Renal cortex interstitium (tissue), 11 donors: ENCODE results near the gene OPCML. TPM values are rescaled to one million over a fixed set of nuclear protein-coding genes. Genes with fewer than 3 reads are reported as not detected.
"Not testable (repeated sequence)": the region's sequence is repeated elsewhere in the genome, so short reads cannot be mapped to it uniquely, and the experiment has no call there.

Experiments used
- DNase-seq, 11 donors: peaks; one replicate each; pipeline ENCODE4 v3.0.0-alpha.2; 2013; ENCODE audit warnings: low read depth in 9 of 11, low spot score in 4 of 11; ENCODE audit errors: extremely low read depth in 1 of 11
- polyA plus RNA-seq, 3 donors: library from polyadenylated mRNA; unstranded; fragments of 120-200 nt; gene quantifications; one replicate each; pipeline ENCODE4 v1.2.1, GENCODE V29; 2013; ENCODE audit not compliant: insufficient read length in 3 of 3

The OPCML gene
- polyA plus RNA-seq, 3 donors, result 13.2 to 15.8 (median 15.2) TPM

DNA sequence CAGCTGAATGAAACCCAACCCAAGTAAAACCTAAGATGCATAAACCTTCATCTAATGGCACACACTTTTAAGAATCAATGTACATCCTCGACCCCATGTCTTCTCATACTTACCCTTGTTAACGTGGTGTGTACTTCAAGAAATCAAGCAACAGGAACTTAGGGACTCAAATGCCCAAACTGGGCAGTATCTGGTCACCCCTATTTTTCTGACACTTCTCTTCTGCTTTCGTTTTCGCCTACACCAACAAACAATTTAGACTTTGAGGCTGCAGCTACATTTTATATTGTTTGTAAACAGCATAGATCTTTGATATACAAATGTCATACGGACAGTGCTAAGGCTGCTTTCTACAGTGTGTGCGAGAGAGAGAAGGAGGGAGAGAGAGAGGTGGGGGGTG, 1117.8 kb downstream of the OPCML start:
- no peak for DNase-seq

DNA sequence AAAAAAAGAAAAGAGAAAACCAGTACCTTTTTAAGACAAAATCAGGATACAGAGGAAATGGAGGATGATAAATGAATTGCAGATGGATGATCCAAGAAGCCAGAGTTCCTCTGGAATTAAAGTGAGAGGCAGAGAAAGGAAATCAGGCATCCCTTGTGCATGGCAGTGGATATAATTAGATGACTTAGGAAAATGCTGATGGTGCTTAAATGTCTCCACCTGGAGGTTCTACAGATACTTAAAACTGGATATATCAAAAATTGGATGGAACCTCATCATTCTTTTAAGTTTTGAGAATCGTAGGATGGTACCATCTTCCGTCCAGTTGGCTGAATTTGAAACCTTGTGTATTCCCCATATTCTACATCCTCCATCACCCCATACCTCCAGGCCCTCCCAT, 1121.9 kb downstream of the OPCML start:
- DNase-seq, result no peak

DNA sequence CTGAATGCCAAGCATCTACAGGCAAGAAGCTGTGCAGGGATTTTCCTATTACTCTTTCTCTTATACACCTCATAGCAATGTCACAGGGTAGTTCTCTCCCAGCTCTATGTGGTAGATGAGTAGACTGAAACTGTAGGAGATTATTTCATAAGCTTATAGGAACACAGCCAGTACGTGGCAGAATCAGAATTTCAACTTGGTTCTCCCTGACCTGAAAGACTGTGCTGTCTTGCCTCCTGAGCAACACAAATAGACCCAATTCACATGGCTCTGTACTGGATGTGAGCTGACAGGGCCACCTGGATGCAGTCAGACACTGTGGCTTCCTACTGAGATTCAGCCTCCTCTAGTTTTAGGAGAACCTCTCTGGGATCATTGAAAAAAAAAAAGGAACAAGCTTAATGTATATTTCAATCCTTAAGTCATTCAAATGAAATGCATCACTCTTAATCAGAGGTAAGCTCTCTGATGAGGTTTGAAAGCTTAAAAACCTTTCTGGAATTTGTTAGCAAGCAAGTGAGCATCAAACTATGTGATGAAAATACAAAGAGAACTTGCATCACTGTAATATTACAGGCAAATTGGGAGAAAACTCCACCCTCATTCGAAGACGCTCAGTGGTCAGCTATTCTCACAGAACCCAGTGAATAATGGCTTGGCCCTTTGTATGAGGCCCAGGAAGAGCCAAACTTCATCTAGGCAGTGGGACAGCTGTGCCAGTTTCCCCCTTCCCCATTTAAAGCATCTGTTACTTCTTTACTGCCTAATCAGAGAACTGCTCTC, 1122.5 kb downstream of the OPCML start:
- DNase-seq, result no peak

DNA sequence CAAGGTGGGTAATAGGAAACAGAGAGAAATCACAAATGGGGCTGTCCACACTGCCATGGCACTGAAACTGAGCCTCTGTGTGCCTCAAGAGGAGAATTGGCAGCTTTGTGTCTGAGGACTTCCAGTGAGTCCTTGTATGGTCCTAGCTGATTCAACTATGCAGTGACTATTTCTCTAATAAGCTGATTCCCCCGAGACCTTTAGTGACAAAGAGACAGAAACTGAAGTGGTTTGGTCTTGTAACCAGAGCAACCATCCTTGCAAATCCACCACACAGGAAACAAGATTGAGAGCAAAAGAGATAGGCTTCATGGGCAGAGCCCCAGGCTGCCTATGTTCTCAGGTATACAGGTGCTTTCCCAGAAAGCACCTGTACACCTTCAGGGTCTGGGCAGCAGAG, 1123.4 kb downstream of the OPCML start:
- DNase-seq, result no peak

DNA sequence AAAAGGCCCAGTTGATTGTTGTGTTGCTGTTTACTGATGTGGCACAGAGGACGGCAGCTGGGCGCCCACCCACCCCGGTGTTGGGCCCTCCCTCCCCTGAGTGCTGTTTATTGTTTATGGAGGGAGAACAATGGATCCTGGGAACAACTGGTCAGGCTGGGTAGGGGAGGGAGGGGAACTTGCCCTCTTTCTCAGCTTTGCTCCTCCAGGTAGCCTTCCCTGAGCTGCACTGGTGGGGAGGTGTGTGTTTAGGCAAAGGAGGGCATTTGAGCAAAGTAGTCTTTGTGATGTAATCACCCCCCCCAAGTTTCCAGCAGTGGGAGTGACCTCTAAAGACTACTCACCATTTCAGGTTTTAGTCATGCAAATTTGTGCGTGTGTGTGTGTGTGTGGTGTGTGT, 1126.6 kb downstream of the OPCML start:
- DNase-seq, result no peak

DNA sequence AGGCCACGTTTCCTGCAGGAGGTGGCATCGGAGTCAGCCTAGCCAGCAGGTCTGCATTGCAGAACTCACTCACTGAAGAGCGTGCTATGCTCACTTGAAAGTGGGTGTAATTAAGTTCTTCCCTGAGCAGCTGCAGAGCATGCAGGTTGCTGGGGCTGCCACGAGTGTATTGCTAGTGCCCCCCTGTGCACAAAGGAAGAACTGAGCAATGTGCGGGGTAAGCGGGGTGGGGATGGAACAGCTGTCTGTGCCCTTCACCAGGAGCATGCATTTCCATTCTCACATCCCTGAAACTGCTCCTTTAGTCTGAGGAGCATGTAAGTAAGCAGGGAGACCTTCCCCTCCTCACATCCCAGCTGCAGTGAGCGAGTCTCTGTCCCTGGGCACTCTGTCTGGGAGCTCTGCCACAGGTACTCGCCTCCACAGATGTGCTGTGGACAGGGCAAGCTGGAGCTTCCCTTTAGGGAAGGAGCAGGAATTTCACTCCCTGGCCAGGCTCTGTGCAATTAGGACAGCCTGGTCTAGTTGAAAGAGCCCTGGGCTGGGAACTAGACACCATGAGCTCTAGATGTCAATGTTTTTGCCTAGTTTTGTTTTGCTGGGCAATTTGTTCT, 1130.1 kb downstream of the OPCML start:
- peak in 10 of 11 donors; percentile 17 to 42 (median 27) for DNase-seq

DNA sequence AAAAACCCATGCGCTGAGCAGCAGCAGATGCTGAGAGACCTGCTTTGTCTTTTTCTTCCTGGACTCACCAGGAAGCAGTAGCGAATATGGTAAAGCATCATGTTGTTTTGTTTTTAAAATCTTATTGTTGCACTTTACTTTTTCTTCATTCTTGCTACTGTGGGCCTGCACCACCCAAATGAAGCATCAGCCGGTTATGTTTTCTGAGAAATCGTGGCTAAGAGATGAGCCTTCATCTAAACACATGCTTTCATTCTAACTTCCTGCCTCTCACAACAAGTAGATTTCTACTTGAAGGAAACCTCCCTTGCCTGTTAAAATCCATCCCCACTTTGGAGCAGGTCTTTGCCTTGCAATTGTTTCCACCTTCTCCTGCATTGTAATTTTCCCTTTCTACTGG, 1136.0 kb downstream of the OPCML start:
- no peak for DNase-seq

DNA sequence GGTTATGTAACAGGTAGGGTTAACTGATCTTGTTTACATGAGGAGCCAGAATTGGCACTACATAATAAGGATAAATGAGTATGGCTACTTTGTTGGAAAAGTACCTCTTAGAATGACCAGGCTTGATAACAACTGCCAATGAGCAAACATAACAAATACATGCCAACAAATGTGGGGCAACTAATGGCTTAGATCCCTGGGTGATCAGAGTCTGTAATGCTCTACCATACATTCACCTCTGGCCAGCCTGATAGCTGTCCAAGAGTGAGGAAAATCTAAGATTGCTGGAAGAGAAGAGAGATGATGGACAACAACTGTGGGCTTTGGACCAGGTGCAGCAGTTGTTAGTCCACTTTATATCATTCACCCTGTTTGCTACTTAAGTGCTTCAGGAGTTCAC, 1136.9 kb downstream of the OPCML start:
- no peak for DNase-seq

DNA sequence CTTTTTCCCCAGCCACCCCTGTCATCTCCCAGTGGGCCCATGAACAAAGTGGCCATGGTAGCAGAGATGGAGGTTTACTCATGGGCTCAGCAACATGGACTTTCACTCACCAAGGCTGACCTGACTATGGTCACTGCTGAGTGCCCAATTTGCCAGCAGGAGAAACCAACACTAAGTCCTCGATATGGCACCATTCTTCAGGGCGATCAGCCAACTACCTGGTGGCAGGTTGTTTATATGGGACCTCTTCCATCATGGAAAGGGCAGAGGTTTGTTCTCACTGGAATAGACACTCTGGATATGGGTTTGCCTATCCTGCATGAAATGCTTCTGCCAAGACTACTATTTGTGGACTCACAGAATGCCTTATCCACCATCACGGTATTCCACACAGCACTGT, 1152.8 kb downstream of the OPCML start:
- DNase-seq, result no peak

DNA sequence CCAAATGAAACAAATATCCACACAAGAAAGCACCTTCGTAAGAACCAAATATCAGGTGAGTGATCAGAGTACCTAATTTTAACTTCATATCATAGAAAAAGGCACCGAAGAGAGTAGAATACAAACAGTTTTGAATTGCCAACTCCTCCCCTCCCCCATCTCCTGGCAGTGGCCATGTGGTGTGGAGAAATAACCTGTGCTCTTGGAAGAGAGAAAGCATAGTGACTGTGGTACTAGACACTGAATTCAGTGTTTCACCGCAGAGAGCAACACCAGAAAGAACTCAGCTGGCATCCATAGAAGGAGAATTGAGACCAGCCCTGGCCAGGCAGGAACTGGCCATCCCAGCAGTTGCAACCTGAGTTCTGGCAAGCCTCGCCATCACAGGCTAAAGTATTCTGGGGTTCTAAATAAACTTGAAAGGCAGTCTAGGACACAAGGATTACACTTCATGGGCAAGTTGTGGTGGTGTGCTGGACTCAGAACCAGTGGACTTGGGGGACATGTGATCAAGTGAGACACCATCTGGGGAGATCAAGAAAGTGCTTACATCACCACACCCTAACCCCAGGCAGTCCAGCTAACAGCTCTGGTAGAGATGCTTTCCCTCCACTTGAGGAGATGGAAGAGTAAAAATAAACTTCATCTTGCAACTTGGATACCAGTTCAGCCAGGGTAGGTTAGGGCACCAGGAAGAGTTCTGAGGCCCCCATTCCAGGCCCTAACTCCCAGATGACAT, 1158.7 kb downstream of the OPCML start:
- DNase-seq, result no peak

DNA sequence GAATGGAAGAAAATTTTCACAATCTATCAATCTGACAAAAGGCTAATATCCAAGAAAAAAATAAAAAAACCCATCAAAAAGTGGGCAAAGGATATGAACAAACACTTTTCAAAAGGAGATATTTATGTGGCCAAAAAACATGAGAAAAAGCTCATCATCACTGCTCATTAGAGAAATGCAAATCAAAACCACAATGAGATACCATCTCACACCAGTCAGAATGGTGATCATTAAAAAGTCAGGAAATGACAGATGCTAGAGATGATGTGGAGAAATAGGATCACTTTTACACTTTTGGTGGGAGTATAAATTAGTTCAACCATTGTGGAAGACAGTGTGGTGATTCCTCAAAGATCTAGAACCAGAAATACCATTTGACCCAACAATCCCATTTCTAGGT, 1162.2 kb downstream of the OPCML start:
- not testable (repeated sequence) for DNase-seq

DNA sequence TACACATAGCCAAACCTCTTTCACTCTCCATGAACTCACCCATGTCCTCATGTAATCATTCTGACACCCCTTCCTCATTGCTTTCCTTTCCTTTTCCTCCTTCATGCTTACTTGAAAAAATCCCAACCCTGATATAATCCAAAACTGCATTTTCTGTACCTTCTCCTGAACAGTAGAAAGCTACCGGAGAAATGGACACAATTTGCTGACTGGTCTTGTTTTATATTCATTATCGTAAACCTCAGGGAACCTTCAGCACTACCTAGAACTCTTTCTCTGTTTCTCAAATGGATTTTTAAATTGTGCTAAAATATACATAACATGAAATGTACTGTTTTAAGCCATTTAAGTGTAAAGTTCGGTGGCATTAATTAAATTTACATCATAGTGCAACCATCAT, 1165.0 kb downstream of the OPCML start:
- no peak for DNase-seq

DNA sequence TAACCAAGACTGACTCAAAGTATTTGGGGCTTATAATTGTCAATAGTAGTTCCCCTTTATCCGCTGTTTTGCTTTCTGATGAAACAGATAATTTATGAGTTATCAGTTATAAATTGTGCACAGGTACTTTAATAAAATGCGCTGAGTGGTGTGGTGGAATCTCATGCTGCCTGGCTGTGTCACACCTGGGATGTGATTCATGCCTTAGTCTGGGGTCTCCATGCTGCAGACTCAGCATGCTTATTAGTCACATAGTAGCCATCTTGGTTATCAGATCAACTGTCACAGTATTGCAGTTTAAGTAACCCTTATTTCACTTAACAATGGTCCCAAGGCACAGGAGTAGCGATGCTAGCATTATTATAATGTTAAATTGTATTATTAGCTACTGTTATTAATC, 1166.7 kb downstream of the OPCML start:
- no peak for DNase-seq
